OCI-LY3 (cell line): ENCODE measurements around the gene LSG1.
A peak's percentile ranks its signal among the peaks of the same experiment; 100 is the strongest.

Source experiments
- H2AFZ ChIP-seq: fragments of 200-600, 300-600 bp; shearing (Covaris generic); 2 replicates; pipeline ENCODE4 v1.6.0; 2014; ENCODE audit warnings: antibody characterized with exemption, low read depth, low read length
- H3K27ac ChIP-seq: fragments of 200-600, 300-600 bp; sonication (generic); 2 replicates; pipeline ENCODE4 v1.5.1; 2014; ENCODE audit warnings: mild to moderate bottlenecking, low read length, moderate library complexity, mixed read lengths
- H3K27me3 ChIP-seq: fragments of 200-600, 300-600 bp; sonication (generic); 2 replicates; pipeline ENCODE4 v1.6.1; 2014; ENCODE audit warnings: low read depth, low read length, mixed read lengths
- H3K36me3 ChIP-seq: fragments of 200-600, 300-600 bp; sonication (generic); replicated peaks from 2 replicates; pipeline ENCODE3; 2014; ENCODE audit warnings: low read depth, low read length, mixed read lengths
- H3K4me1 ChIP-seq: fragments of 300-600, 200-600 bp; sonication (generic); 2 replicates; pipeline ENCODE4 v1.6.1; 2014; ENCODE audit warnings: low read length, mixed read lengths
- H3K4me2 ChIP-seq: fragments of 200-600, 300-600 bp; sonication (generic); 2 replicates; pipeline ENCODE4 v1.6.1; 2014; ENCODE audit warnings: low read length, mixed read lengths
- H3K4me3 ChIP-seq: fragments of 300-600, 200-600 bp; sonication (generic); 2 replicates; pipeline ENCODE4 v1.5.1; 2014; ENCODE audit warnings: antibody characterized with exemption, mild to moderate bottlenecking, low read length, moderate library complexity
- H3K79me2 ChIP-seq: fragments of 300-600, 200-600 bp; shearing (Covaris generic); 2 replicates; pipeline ENCODE4 v1.6.1; 2014; ENCODE audit warnings: mild to moderate bottlenecking, low read length, mixed read lengths
- H3K9ac ChIP-seq: fragments of 300-600, 200-600 bp; shearing (Covaris generic); 2 replicates; pipeline ENCODE4 v1.6.0; 2014; ENCODE audit warnings: mild to moderate bottlenecking, low read length, moderate library complexity
- H3K9me3 ChIP-seq: fragments of 200-600, 300-600 bp; shearing (Covaris generic); 2 replicates; pipeline ENCODE4 v1.6.1; 2014; ENCODE audit warnings: low read length, mixed read lengths; ENCODE audit not compliant: insufficient read depth
- H4K20me1 ChIP-seq: fragments of 200-600, 300-600 bp; sonication (generic); 2 replicates; pipeline ENCODE4 v1.6.1; 2016; ENCODE audit warnings: low read length, mixed read lengths; ENCODE audit not compliant: insufficient read depth
- CTCF ChIP-seq: fragments of 200-600, 300-600 bp; sonication (generic); IDR thresholded peaks from 2 replicates; pipeline ENCODE4 v1.5.1; 2014; ENCODE audit warnings: antibody characterized with exemption, low read length, low read depth
- EZH2phosphoT487 ChIP-seq: fragments of 200-600 bp; shearing (Covaris generic); IDR thresholded peaks from 2 replicates; pipeline ENCODE4 v1.6.1; 2018; ENCODE audit warnings: antibody characterized with exemption, mixed run types, low read depth

The LSG1 gene

GRCh38 chr3:194658477-194659242 lies 13.3 kb downstream of the LSG1 start:
- Histone ChIP-seq H3K79me2 (peaks cover 6% of the 10 kb centered on the region), H3K4me3 (no peak overlapping the region), H3K27ac (no peak overlapping the region), H3K4me1 (peaks cover 17% of the 10 kb centered on the region), H3K9ac (no peak overlapping the region), H4K20me1 (peaks cover 6% of the 10 kb centered on the region), H3K4me2 (no peak overlapping the region), H3K27me3 (no peaks in the 10 kb centered on the region), H3K36me3 (peaks cover 37% of the 10 kb centered on the region), H2AFZ (no peak overlapping the region), H3K9me3 (no peaks in the 10 kb centered on the region)
- TF ChIP-seq EZH2phosphoT487 (no peak), CTCF (no peak)

DNA sequence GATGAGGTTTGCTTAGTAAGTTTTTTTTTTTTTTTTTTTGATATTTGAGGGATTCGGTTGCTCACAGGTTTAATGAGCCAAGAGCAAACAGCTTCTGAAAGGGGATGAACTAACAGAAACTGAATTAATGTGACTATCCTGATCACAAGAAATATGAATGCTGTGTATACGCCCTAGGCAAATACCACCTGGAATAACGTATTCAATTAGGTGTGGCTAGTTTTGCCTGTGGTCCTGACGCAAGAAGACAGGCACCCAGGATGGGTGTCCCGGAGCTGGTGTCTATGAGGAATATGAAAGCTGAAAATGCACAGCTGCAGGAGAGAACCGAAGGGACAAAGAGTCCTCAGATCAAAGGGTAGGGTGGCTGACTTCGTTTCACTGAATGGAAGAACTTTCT lies 14.6 kb downstream of the LSG1 start:
- H3K36me3 ChIP-seq, result peaks cover 43% of the 10 kb centered on the region
- H3K4me2 ChIP-seq, result no peak overlapping the region
- H3K79me2 ChIP-seq, result peaks cover 10% of the 10 kb centered on the region

GRCh38 chr3:194654443-194654842 lies 17.5 kb downstream of the LSG1 start:
- Histone ChIP-seq H3K4me1 (peaks cover 23% of the 10 kb centered on the region), H3K4me2 (peak overlapping the region; percentile 73), H3K36me3 (peaks cover 57% of the 10 kb centered on the region), H3K9ac (peak overlapping the region; percentile 29), H3K27ac (peak overlapping the region; percentile 71), H3K4me3 (peak overlapping the region; percentile 61), H4K20me1 (peaks cover 7% of the 10 kb centered on the region), H2AFZ (no peak overlapping the region), H3K27me3 (no peaks in the 10 kb centered on the region), H3K79me2 (peaks cover 10% of the 10 kb centered on the region), H3K9me3 (no peaks in the 10 kb centered on the region)
- no peak for TF ChIP-seq CTCF
- no peak for TF ChIP-seq EZH2phosphoT487

More for the DNA sequence above, 14.6 kb downstream of the LSG1 start:
- Histone ChIP-seq H3K27me3 (no peaks in the 10 kb centered on the region), H4K20me1 (peaks cover 7% of the 10 kb centered on the region), H3K27ac (no peak overlapping the region), H3K9ac (no peak overlapping the region), H3K4me3 (no peak overlapping the region), H3K4me1 (peaks cover 19% of the 10 kb centered on the region), H2AFZ (no peak overlapping the region), H3K9me3 (no peaks in the 10 kb centered on the region)
- TF ChIP-seq EZH2phosphoT487 (no peak), CTCF (no peak)

- Histone ChIP-seq H3K36me3 (peaks cover 67% of the 10 kb centered on the region), H3K27me3 (no peaks in the 10 kb centered on the region), H3K4me3 (no peak overlapping the region), H3K9ac (no peak overlapping the region), H2AFZ (no peak overlapping the region), H4K20me1 (peaks cover 6% of the 10 kb centered on the region; the same call in 1 of the 2 replicates), H3K9me3 (no peaks in the 10 kb centered on the region), H3K79me2 (peaks cover 8% of the 10 kb centered on the region; the same call in 1 of the 2 replicates), H3K4me1 (peaks cover 23% of the 10 kb centered on the region), H3K27ac (no peak overlapping the region), H3K4me2 (no peak overlapping the region)
- no peak for TF ChIP-seq EZH2phosphoT487
- TF ChIP-seq CTCF, result no peak
Observed at GRCh38 chr3:194647747-194648146, 24.2 kb downstream of the LSG1 start.
